Liver (tissue), 3 donors: ENCODE measurements around the gene ZC3H7B.

Experiments used
- CTCF ChIP-seq: fragments of 150-350 bp; IDR thresholded peaks from 2 replicates; pipeline ENCODE4 v1.5.1; 2017; ENCODE audit warnings: improper control_type of control experiment, low read depth, low read length; ENCODE audit not compliant: missing input control
- FOXA1 ChIP-seq: IDR thresholded peaks from 2 replicates; pipeline ENCODE4 v1.6.1; 2016; ENCODE audit warnings: antibody characterized with exemption
- RAD21 ChIP-seq, 2 donors: IDR thresholded peaks; 2 replicates each; pipeline ENCODE4 v1.6.1; 2016; ENCODE audit warnings: antibody characterized with exemption in 2 of 2, mild to moderate bottlenecking in 2 of 2
- REST ChIP-seq: IDR thresholded peaks from 2 replicates; pipeline ENCODE4 v1.6.1; 2016; ENCODE audit warnings: antibody characterized with exemption, mild to moderate bottlenecking
- SP1 ChIP-seq: IDR thresholded peaks from 2 replicates; pipeline ENCODE4 v1.6.1; 2018; ENCODE audit warnings: antibody characterized with exemption, mild to moderate bottlenecking
- donor health status: healthy.
- donor health status: healthy.

- TF ChIP-seq FOXA1 (no peak), SP1 (no peak), CTCF (no peak), RAD21 (IDR thresholded peaks at IDR 0.05) (no peak), REST (no peak)
These were observed 42.0 kb downstream of the ZC3H7B start for GRCh38 chr22:41343300-41343699.
